ENCODE measurements around the gene SMTN. TPM values are rescaled to one million over a fixed set of nuclear protein-coding genes. Genes with fewer than 3 reads are reported as not detected.
A peak's percentile ranks its signal among the peaks of the same experiment; 100 is the strongest.

Gene SMTN
- total RNA-seq, 1 experiment from 2014 or later = 68.8 TPM

DNA sequence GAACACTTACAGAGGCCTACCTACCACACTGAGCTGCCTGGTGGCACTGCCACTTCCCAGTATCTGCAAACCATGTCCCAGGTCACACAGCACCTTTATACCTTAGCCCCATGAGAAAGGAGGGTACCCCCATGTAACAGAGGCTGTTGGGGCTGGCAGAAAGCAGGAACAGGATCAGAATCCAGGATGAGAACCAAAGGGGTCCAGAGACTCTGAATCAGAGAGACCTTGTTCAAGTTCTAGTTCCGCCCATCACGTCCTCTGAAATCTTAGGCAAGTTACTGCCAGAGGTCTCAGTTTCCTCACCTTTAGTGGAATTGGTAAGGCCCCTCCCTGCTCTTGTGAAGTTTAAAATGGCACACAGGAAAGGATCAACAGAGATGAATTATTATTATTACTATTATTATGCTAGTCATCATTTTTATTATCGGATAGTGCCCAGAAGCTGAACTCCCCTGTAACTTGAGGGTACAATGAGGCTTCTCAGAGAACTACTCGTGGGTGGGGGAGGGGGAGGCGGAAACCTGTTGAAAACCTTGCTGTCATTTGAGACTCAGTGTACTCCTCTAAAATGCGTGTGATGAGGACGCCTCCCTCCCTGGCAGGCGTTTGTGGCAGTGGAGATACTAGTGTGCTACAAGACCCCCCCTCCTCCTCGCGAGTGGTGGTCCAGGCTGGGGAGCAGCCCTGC is 17.0 kb downstream of the SMTN start:
- no peaks in the 10 kb centered on the region for H3K36me3 ChIP-seq (ENCODE audit: low read depth)
- H3F3A ChIP-seq (ENCODE audit: insufficient read depth, low read depth) = peaks cover 22% of the 10 kb centered on the region
- no TSS peak for BruUV-seq (replicated peaks)
- TF ChIP-seq, protein P1, sequence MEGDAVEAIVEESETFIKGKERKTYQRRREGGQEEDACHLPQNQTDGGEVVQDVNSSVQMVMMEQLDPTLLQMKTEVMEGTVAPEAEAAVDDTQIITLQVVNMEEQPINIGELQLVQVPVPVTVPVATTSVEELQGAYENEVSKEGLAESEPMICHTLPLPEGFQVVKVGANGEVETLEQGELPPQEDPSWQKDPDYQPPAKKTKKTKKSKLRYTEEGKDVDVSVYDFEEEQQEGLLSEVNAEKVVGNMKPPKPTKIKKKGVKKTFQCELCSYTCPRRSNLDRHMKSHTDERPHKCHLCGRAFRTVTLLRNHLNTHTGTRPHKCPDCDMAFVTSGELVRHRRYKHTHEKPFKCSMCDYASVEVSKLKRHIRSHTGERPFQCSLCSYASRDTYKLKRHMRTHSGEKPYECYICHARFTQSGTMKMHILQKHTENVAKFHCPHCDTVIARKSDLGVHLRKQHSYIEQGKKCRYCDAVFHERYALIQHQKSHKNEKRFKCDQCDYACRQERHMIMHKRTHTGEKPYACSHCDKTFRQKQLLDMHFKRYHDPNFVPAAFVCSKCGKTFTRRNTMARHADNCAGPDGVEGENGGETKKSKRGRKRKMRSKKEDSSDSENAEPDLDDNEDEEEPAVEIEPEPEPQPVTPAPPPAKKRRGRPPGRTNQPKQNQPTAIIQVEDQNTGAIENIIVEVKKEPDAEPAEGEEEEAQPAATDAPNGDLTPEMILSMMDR (conservative IDR thresholded peaks at IDR 0.05) = no peak
- POLR2A ChIA-PET (ENCODE audit: unreplicated experiment) = interaction anchor here (0.7 kb wide), 1 partner anchor 694 kb away, joined by 3 read pairs; no protein-coding TSS in a partner anchor
- peak in 1 of 2 experiments; percentile 16 for DNase-seq
- no peaks in the 10 kb centered on the region for H3K9me3 ChIP-seq (ENCODE audit: insufficient read depth, low read depth)
- H4K20me1 ChIP-seq (ENCODE audit: insufficient read depth) = no peaks in the 10 kb centered on the region
- intact Hi-C loops (cut with micrococcal nuclease; ENCODE audit: unreplicated experiment) = no loop called here
- no peak overlapping the region for H3K27ac ChIP-seq
- H3K79me2 ChIP-seq (ENCODE audit: low read depth) = no peaks in the 10 kb centered on the region
- CTCF ChIA-PET = no interaction called here
- no peaks in the 10 kb centered on the region for H3K27me3 ChIP-seq (ENCODE audit: insufficient read depth, low read depth)
- no peak overlapping the region for H3K4me3 ChIP-seq
- no peak overlapping the region for H3K4me2 ChIP-seq
- H2AFZ ChIP-seq = no peak overlapping the region
- no peaks in the 10 kb centered on the region for H3K9me2 ChIP-seq (ENCODE audit: insufficient read depth)
- H3K4me1 ChIP-seq (replicated peaks; ENCODE audit: insufficient read depth) = peaks cover 15% of the 10 kb centered on the region

DNA sequence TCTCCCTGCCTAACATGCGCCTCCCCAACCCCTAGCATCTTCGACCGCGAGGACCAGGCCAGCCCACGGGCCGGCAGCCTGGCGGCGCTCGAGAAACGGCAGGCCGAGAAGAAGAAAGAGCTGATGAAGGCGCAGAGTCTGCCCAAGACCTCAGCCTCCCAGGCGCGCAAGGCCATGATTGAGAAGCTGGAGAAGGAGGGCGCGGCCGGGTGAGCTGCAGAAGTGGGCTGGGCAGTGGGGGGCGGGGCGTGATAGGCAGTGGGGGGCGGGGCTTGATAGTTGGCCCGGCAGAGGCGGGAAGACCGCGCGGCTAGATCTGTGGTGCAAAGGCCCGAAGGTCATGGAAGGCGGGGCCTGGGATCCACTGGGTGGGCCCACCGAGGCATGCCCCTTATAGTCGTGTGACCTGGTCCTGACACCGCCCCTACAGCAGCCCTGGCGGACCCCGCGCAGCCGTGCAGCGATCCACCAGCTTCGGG is 17.6 kb downstream of the SMTN start:
- no TSS peak for BruUV-seq (replicated peaks)
- Histone ChIP-seq H3K27me3 (ENCODE audit: insufficient read depth, low read depth) (no peaks in the 10 kb centered on the region), H3F3A (ENCODE audit: insufficient read depth, low read depth) (peaks cover 23% of the 10 kb centered on the region), H3K4me3 (no peak overlapping the region), H3K79me2 (ENCODE audit: low read depth) (no peaks in the 10 kb centered on the region), H3K27ac (no peak overlapping the region), H3K4me2 (no peak overlapping the region), H3K9me2 (ENCODE audit: insufficient read depth) (no peaks in the 10 kb centered on the region), H2AFZ (no peak overlapping the region), H3K4me1 (replicated peaks; ENCODE audit: insufficient read depth) (peaks cover 15% of the 10 kb centered on the region), H3K9me3 (ENCODE audit: insufficient read depth, low read depth) (no peaks in the 10 kb centered on the region), H3K36me3 (ENCODE audit: low read depth) (no peaks in the 10 kb centered on the region), H4K20me1 (ENCODE audit: insufficient read depth) (no peaks in the 10 kb centered on the region)
- CTCF ChIA-PET = no interaction called here
- DNase-seq = peak in 1 of 2 experiments; percentile 25
- intact Hi-C loops (cut with micrococcal nuclease; ENCODE audit: unreplicated experiment) = no loop called here
- TF ChIP-seq EZH2 (IDR thresholded peaks at IDR 0.05; ENCODE audit: low read depth) = no peak
- TF ChIP-seq, protein P1 (conservative IDR thresholded peaks at IDR 0.05) = no peak
- POLR2A ChIA-PET (ENCODE audit: unreplicated experiment) = no interaction called here

DNA sequence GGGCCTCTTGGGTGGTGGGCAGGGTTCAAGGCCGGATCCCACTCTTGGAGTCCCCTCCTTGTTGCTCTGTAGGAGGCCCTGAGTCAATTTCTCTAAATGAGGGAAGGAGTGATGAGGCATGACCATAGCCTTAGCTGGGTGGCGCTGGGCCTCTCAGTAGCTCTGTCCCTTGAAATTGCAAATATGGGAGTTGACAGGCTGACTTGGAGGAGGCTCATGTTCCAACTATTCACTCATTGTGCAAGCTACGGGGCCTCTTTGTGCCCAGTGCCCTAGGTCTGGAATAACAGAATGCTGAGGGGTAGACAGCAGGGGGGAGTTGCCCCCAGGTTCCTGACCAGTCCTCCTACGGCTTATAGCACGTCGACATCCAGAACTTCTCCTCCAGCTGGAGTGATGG is 18.3 kb downstream of the SMTN start:
- Histone ChIP-seq H3K36me3 (ENCODE audit: low read depth) (no peaks in the 10 kb centered on the region), H4K20me1 (ENCODE audit: insufficient read depth) (no peaks in the 10 kb centered on the region)

More for the DNA sequence above, 18.3 kb downstream of the SMTN start:
- TF ChIP-seq, protein P1 (conservative IDR thresholded peaks at IDR 0.05) = no peak
- TF ChIP-seq EZH2 (IDR thresholded peaks at IDR 0.05; ENCODE audit: low read depth) = no peak
- Histone ChIP-seq H3K4me2 (no peak overlapping the region), H3K27me3 (ENCODE audit: insufficient read depth, low read depth) (no peaks in the 10 kb centered on the region), H3K79me2 (ENCODE audit: low read depth) (no peaks in the 10 kb centered on the region), H3K4me1 (replicated peaks; ENCODE audit: insufficient read depth) (peaks cover 15% of the 10 kb centered on the region), H2AFZ (no peak overlapping the region), H3F3A (ENCODE audit: insufficient read depth, low read depth) (peaks cover 23% of the 10 kb centered on the region), H3K27ac (no peak overlapping the region), H3K9me3 (ENCODE audit: insufficient read depth, low read depth) (no peaks in the 10 kb centered on the region), H3K9me2 (ENCODE audit: insufficient read depth) (no peaks in the 10 kb centered on the region), H3K4me3 (no peak overlapping the region)
- BruUV-seq (replicated peaks) = no TSS peak
- ChIA-PET POLR2A (ENCODE audit: unreplicated experiment) (no interaction called here), CTCF (no interaction called here)
- peak in 1 of 2 experiments; percentile 22 for DNase-seq
- intact Hi-C loops (cut with micrococcal nuclease; ENCODE audit: unreplicated experiment) = no loop called here
